Choroid plexus epithelial cell (primary cell): ENCODE measurements around the gene DTWD1.
A peak's percentile ranks its signal among the peaks of the same experiment; 100 is the strongest.
"Not testable (repeated sequence)": the region's sequence is repeated elsewhere in the genome, so short reads cannot be mapped to it uniquely, and the experiment has no call there.

Source experiments
- DNase-seq: peaks from one replicate; pipeline ENCODE4 v3.0.0-alpha.2; 2010; ENCODE audit warnings: low read depth
- H3K4me3 ChIP-seq: 2 replicates; pipeline ENCODE4 v1.5.1; 2011; ENCODE audit warnings: low read depth, mild to moderate bottlenecking, control low read depth, low read length, moderate library complexity
- CTCF ChIP-seq: conservative IDR thresholded peaks from 2 replicates; pipeline ENCODE4 v1.5.1; 2011; ENCODE audit warnings: low read depth, mild to moderate bottlenecking, control low read depth, inconsistent platforms, low read length, moderate library complexity

DTWD1 gene

GRCh38 chr15:49645941-49646340, 25.1 kb downstream of the DTWD1 start:
- H3K4me3 ChIP-seq = no peak overlapping the region
- no peak for TF ChIP-seq CTCF
- peak; percentile 90 for DNase-seq

DNA sequence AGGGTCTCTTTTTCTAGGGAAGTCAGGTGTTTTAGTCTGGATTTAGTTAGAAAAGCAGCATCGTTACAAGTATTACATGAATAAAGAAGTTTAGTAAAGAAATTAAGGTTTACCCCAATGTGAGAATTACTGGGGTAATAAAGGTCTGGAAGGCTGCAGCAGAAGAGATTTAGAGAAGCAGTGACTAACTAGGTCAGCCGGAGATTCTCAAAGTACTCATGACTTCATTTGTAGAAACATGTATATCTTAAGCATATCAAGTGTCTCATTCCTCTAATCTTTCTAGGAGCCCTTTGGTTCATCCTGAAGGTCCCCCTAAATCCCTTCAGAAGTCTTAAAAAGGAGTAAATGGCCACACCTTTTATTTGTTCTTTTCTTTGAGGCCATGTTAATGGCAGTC, 26.0 kb downstream of the DTWD1 start:
- H3K4me3 ChIP-seq = no peak overlapping the region
- no peak for DNase-seq
- no peak for TF ChIP-seq CTCF

- no peak overlapping the region for H3K4me3 ChIP-seq
- DNase-seq = no peak
- no peak for TF ChIP-seq CTCF
Measured at GRCh38 chr15:49649987-49650386, 29.1 kb downstream of the DTWD1 start.

- TF ChIP-seq CTCF = no peak
- H3K4me3 ChIP-seq = no peak overlapping the region
- DNase-seq = no peak
Measured at GRCh38 chr15:49650676-49651075, 29.8 kb downstream of the DTWD1 start.

GRCh38 chr15:49652922-49653321, 32.1 kb downstream of the DTWD1 start:
- no peak for TF ChIP-seq CTCF
- no peak for DNase-seq
- no peak overlapping the region for H3K4me3 ChIP-seq

- no peak for DNase-seq
- no peak for TF ChIP-seq CTCF
- no peak overlapping the region for H3K4me3 ChIP-seq
Measured at GRCh38 chr15:49656734-49657133, 35.9 kb downstream of the DTWD1 start.

GRCh38 chr15:49664716-49665115, 43.9 kb downstream of the DTWD1 start:
- TF ChIP-seq CTCF = no peak
- DNase-seq = no peak
- H3K4me3 ChIP-seq = no peak overlapping the region

DNA sequence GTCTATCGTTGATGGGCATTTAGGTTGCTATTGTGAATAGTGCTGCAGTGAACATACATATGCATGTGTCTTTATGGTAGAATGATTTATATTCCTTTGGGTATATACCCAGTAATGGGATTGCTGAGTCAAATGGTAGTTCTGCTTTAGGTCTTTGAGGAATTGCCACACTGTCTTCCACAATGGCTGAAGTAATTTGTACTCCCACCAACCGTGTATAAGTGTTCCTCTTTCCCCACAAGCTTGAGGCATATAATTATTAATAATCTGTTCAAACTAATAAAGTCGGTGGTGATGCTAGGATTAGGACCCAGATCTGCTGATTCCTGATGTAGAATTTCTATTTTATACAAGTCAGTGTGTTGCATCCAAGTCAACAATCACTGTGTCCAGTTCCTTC, 45.6 kb downstream of the DTWD1 start:
- not testable (repeated sequence) for H3K4me3 ChIP-seq, DNase-seq
